ENCODE measurements around the gene NNMT.

GRCh38 chr11:114326151-114326550 is 30.0 kb downstream of the NNMT start:
- TF ChIP-seq CTCF (IDR thresholded peaks at IDR 0.05; ENCODE audit: low read depth, low read length, poor library complexity, severe bottlenecking) (no peak), EZH2phosphoT487 (IDR thresholded peaks at IDR 0.05; ENCODE audit: borderline replicate concordance, low read length) (no peak)
